Measurements from ENCODE around the gene HPCAL1. TPM values are rescaled to one million over a fixed set of nuclear protein-coding genes. Genes with fewer than 3 reads are reported as not detected.

The HPCAL1 gene
- total RNA-seq, 4 donors from 2014 or later, result 26.4 to 45.7 (median 36.9) TPM

DNA sequence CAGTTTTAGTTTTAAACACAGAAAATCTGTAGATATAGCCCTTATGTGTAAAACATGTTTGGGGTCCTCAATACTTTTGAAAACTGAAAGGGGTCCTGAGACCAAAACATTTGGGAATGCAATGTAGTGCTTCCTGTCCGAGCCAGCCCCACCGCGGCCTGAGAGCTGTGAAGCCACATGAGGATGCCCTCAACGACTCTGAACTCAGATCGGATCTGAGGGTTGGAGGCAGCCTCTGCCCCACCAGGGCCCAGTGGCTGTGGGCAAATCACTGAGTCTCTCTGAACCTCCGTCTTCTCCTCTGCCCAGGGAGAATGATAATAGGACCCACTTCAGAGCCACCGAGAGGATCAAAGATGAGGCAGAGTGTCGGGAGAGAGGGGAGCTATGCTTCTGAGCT, 33.4 kb upstream of the HPCAL1 start:
- TF ChIP-seq POLR2A (IDR thresholded peaks at IDR 0.05), result no peak
- TF ChIP-seq, protein P1, sequence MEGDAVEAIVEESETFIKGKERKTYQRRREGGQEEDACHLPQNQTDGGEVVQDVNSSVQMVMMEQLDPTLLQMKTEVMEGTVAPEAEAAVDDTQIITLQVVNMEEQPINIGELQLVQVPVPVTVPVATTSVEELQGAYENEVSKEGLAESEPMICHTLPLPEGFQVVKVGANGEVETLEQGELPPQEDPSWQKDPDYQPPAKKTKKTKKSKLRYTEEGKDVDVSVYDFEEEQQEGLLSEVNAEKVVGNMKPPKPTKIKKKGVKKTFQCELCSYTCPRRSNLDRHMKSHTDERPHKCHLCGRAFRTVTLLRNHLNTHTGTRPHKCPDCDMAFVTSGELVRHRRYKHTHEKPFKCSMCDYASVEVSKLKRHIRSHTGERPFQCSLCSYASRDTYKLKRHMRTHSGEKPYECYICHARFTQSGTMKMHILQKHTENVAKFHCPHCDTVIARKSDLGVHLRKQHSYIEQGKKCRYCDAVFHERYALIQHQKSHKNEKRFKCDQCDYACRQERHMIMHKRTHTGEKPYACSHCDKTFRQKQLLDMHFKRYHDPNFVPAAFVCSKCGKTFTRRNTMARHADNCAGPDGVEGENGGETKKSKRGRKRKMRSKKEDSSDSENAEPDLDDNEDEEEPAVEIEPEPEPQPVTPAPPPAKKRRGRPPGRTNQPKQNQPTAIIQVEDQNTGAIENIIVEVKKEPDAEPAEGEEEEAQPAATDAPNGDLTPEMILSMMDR (IDR thresholded peaks at IDR 0.05), result no peak
- 80 to 89% methylated on average over 7 to 8 of the region's 8 CpGs for WGBS, 2 donors
- H3K4me3 ChIP-seq (ENCODE audit: low read depth, poor library complexity, severe bottlenecking), result no peak overlapping the region
- intact Hi-C loops (cut with DNase I; ENCODE audit: low total_unique reads), result no loop called here
- DNase-seq (ENCODE audit: low spot score in 2 of 2), result peak in 1 of 2 donors; percentile 57

- TF ChIP-seq POLR2A (IDR thresholded peaks at IDR 0.05), result no peak
- TF ChIP-seq, protein P1 (IDR thresholded peaks at IDR 0.05), result no peak
- WGBS, 2 donors, result 90 to 91% methylated on average over 8 to 13 of the region's 15 CpGs
- H3K4me3 ChIP-seq (ENCODE audit: low read depth, poor library complexity, severe bottlenecking), result no peak overlapping the region
- DNase-seq (ENCODE audit: low spot score in 2 of 2), result peak in 1 of 2 donors; percentile 70
- intact Hi-C loops (cut with DNase I; ENCODE audit: low total_unique reads), result no loop called here
Measured at GRCh38 chr2:10269711-10270610, 32.7 kb upstream of the HPCAL1 start.

GRCh38 chr2:10271509-10271908, 31.2 kb upstream of the HPCAL1 start:
- 85 to 87% methylated on average over 14 to 15 of the region's 15 CpGs for WGBS, 2 donors
- intact Hi-C loops (cut with DNase I; ENCODE audit: low total_unique reads), result no loop called here
- H3K4me3 ChIP-seq (ENCODE audit: low read depth, poor library complexity, severe bottlenecking), result no peak overlapping the region
- peak in 1 of 2 donors; percentile 46 for DNase-seq (ENCODE audit: low spot score in 2 of 2)
- TF ChIP-seq, protein P1 (IDR thresholded peaks at IDR 0.05), result no peak
- TF ChIP-seq POLR2A (IDR thresholded peaks at IDR 0.05), result no peak

- intact Hi-C loops (cut with DNase I; ENCODE audit: low total_unique reads), result no loop called here
- peak in 1 of 2 donors; percentile 71 for DNase-seq (ENCODE audit: low spot score in 2 of 2)
- TF ChIP-seq, protein P1 (IDR thresholded peaks at IDR 0.05), result no peak
- TF ChIP-seq POLR2A (IDR thresholded peaks at IDR 0.05), result no peak
- 83 to 86% methylated on average over 6 of the region's 6 CpGs for WGBS, 2 donors
- no peak overlapping the region for H3K4me3 ChIP-seq (ENCODE audit: low read depth, poor library complexity, severe bottlenecking)
Measured at GRCh38 chr2:10271946-10272345, 30.8 kb upstream of the HPCAL1 start.

DNA sequence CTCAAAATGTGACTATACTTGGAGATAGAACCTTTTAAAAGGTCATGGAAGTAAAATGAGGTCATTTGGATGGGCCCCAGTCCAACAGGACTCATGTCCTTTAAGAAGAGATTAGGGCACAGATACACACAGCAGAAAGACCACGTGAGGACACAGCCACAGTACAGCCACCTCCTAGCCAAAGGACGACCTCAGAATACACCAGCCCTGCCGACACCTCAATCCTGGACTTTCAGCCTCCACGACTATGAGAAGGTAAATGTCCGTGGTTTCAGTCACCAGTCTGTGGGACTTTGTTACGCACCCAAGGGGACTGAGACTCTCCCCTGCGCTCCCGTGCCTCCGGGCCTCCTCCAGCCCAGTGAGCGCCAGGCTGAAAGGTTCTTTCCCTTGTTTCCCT, 30.2 kb upstream of the HPCAL1 start:
- WGBS, 2 donors, result 92 to 94% methylated on average over 10 of the region's 10 CpGs
- H3K4me3 ChIP-seq (ENCODE audit: low read depth, poor library complexity, severe bottlenecking), result no peak overlapping the region
- TF ChIP-seq POLR2A (IDR thresholded peaks at IDR 0.05), result no peak
- TF ChIP-seq, protein P1 (IDR thresholded peaks at IDR 0.05), result no peak
- peak in 1 of 2 donors; percentile 63 for DNase-seq (ENCODE audit: low spot score in 2 of 2)
- intact Hi-C loops (cut with DNase I; ENCODE audit: low total_unique reads), result no loop called here

Measured in lower leg skin (tissue), 4 donors.